GM19099 (cell line): ENCODE results near the gene ASAP2.

Source experiments
- POLR2A ChIP-seq: IDR thresholded peaks from 3 replicates; pipeline ENCODE4 v1.6.1; 2011; ENCODE audit warnings: low read depth; ENCODE audit not compliant: insufficient read length; ENCODE audit errors: extremely low read depth

The ASAP2 gene

DNA sequence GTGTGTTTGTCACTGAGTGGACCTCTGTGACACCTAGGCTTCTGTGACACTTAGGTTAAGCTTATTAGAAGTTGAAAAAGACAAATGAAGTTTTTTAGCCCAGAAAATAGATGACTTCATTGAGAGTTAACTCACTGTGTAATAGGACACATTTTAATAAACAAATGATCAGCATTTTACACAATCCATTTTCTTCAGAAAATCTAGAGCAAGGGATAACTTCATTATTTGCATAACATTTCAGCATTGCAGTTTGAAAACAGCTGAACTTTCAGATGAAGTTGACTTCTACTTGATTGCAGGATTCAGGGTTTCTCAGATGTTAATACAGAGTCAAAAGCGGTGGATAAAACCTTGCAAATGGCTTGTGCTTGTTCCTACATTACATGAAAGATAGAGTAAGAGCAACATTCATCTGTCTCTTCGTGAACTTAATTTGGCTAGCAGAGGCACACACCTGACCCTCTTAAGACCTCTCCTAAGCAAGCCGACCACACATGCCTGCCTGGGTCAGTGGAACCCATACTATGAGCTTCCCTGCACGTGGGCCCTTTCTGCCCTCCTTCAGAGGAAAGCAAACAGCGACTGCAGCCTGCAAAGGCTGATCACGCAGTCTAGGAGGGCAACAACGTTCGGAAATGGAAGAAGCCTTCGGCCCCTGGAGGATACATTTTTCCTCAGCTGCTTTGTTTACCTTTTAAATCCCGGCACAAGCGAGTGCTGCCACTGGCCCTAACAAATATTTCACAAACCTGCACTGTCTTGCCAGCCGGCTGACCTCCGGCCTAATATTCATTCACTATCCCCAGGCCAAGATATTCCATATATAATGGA is 200.1 kb downstream of the ASAP2 start:
- TF ChIP-seq POLR2A, result no peak

DNA sequence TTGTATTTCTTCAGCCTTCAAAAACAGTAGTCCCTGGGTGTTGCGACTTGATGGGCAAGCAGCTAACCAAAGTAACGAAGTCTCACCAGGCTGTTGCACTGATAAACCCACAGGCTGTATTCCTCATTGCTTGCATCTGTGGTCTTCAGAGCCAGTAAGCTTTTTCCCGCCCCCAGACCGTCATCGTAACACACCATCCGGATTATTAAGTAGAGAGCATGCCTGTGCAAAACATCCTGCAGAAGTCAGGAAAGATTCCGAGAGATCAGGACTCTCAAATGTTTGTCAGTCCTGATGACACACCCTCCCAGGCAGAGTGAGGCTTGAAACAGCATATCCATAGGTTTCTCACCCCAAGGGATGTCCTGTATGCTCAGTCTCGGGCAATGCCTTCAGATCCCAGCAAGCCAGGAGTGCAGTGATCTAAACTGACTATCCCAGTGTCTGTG is 200.8 kb downstream of the ASAP2 start:
- no peak for TF ChIP-seq POLR2A

DNA sequence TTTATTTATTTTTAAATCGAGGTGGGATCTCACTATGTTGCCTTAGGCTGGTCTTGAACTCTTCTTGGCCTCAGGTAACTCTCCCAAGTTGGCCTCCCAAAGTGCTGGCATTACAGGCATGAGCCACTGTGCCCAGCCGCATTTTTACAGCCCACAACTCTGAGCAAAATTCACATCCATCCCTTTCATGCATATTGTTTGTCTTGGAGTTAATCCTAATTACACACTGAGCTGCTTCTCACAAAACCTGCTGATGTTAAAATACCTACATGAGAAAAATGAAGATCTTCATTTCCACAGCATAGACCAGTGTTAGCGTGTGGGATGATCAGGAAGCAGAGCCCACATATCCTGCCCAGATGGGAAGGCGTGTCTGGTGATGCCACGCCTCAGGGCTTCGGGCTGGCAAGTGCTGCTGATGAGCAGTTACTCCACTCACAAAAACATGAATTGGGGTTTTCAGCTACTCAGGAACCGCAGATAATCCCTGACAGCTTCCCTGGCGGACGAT is 202.1 kb downstream of the ASAP2 start:
- no peak for TF ChIP-seq POLR2A

DNA sequence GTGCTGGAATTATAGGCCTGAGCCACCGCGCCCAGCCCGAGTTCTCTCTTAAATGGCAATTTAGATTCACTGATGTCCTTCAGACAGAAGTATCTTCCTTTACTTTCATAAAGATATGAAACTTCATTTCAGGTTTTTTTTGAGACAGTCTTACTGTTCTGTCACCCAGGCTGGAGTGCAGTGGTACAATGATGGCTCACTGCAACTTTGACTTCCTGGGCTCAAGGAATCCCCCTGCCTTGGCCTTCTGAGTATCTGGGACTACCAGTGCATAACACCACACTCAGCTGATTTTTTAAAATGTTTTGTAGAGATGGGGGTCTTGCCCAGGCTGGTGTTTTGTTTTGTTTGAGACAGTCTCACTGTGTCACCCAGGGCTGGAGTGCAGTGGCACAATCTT is 203.5 kb downstream of the ASAP2 start:
- TF ChIP-seq POLR2A, result no peak

DNA sequence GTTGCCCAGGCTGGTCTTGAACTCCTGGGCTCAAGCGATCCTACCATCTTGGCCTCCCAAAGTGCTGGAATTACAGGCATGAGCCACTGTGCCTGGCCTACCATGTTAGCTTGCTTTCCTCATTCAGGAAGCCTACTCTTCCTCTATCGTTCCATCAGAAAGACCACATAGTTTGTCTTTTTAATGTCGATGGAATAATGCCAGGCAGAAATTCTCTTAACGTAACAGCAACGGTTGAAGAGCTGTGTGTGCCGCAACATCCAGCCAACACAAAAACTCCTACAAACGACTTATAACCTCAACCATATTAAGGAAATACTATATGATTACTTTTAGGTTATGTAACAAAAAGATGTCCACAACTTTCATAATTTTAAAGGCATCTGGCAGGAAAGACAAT is 206.2 kb downstream of the ASAP2 start:
- TF ChIP-seq POLR2A, result no peak

DNA sequence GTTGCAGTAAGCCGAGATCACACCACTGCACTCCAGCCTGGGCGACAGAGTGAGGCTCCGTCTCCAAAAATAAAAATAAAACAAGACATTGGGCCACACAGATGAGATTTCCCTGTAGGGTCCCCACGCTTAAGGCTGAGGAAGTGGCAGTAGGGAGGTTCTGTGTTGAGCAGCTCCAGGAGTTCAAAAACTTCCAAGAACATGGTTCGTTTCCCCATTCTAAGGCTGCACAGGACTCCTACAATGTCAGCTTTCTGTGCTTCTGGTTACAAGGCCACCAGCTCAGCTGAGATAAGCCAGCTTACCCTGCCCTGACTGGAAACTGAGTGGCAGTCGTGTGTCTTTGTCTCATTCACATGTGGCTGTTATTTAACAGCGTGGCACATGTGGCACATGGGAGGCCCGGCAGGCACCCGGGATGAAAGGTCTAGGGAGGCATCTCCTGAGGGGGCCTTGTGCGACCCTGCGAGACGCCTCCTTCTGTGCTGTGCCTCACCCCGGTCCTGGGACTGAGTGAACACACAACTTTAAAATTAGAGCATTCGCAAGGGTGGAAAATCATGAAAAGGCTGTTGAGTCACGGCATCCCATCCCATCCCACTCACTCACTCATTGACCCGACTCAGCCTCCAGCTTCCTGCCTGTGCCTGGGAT is 209.0 kb downstream of the ASAP2 start:
- no peak for TF ChIP-seq POLR2A

DNA sequence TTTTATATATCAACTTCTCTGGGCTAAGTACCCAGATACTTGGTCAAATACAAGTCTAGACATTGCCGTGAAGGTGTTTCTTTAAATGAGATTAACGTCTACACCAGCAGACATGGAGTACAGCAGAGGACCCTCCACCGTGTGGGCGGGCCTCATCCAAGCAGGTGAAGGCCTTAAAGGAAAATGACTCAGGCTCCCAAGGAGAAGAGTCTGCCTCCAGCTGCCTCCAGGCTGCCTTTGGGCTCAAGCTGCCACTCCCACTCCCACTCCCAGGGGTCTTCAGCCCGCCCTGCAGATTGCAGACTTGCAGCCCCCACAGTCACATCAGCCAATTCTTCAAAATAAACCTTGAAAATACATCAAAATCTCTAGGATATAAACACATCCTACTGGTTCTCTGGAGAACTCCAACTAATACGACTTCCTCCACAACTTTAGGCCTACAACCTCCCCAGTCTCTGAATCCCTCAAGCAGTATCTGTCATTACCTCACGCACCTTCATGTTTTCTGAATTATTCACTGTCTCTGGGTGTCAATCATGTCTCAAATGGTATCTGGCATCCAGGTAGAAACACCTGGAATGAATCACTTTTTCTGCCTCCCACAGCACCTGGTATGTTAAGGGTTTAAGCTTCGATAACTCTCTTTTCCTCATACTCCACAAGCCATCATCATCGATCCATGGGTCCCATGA is 209.8 kb downstream of the ASAP2 start:
- no peak for TF ChIP-seq POLR2A

DNA sequence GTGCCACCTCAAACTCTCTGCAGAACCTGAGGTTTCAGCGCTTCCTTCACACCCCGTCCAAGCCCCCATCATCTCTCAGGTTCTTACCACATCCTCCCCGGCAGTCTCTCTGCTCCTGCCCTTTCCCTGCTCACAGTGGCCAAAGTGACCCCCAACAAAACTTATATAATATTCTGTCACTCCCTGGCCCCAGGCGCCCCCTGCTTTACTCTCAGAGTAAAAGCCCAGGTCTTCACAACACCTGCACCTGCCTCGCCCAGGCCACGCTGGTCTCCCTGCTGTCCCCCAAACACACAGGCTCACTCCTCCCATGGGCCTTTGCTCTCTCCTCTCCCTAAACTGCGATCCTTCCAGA is 210.3 kb downstream of the ASAP2 start:
- no peak for TF ChIP-seq POLR2A

DNA sequence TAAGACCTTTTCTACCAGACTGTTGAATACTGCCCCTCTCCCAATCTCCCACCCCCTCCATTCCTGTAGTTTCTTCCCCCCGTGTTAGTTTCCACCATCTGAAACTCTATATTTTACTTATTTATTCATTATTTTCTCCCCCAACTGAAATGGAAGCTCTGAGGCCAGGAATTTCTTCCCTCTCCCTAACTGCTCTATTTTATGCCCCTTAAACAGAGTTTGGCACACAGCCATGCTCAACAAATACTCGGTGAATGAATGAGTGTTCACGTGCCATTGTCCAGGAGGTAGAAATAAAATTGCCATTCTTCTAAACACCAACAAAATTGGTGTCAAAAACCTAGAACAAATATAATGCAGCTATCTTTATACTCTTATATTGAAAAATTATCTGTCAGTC is 211.1 kb downstream of the ASAP2 start:
- TF ChIP-seq POLR2A, result no peak

DNA sequence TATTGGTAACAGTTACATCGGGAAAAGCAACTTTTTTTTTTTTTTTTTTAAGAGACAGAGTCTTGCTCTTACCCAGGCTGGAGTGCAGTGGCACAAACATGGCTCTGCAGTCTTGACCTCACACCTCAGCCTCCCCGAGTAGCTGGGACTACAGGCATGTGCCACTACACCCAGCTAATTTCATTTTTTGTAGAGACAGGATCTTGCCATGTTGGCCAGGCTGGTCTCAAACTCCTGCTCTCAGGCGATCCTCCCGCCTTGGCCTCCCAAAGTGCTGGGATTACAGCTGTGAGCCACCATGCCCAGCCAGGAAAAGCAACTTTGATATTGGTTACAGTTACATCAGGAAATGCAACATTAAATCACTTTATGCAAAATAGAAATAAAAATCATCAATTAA is 212.1 kb downstream of the ASAP2 start:
- TF ChIP-seq POLR2A, result no peak

DNA sequence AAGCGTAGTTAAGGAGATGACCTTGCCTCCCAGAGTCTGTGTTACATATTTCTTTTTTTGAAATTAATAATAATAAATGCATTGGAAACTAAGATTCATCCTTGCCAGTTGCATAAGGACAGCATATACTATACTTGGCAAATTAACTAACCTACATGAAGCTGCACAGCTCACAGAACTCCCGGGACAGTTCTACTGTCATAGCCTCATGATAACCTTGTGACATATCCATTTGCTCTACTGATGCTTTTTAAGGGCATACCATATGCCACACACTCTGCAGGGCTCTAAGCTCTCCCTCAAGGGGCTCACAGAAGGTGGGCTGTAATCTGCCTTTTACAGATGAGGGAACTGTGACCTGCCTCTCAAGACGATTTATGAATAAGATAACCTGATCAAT is 212.9 kb downstream of the ASAP2 start:
- no peak for TF ChIP-seq POLR2A

DNA sequence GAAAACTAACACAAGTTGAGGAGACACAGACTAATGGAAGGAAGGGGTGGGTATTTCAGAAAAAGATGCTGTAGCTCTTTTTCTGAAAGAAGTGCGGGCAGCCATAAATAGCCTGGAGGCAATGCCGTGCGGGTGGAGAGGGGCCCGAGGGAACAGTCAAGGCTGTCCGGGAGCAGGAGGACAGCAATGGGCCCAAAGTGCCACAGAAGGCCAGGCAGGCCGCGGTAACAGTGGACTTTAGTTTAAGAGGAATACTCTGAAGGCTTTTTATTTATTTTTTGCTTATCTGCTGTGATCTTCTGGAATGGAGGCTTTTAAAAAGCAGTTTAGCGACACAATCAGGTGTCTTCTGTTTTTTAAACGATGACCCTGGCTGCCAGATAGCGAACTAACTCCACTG is 213.9 kb downstream of the ASAP2 start:
- no peak for TF ChIP-seq POLR2A

DNA sequence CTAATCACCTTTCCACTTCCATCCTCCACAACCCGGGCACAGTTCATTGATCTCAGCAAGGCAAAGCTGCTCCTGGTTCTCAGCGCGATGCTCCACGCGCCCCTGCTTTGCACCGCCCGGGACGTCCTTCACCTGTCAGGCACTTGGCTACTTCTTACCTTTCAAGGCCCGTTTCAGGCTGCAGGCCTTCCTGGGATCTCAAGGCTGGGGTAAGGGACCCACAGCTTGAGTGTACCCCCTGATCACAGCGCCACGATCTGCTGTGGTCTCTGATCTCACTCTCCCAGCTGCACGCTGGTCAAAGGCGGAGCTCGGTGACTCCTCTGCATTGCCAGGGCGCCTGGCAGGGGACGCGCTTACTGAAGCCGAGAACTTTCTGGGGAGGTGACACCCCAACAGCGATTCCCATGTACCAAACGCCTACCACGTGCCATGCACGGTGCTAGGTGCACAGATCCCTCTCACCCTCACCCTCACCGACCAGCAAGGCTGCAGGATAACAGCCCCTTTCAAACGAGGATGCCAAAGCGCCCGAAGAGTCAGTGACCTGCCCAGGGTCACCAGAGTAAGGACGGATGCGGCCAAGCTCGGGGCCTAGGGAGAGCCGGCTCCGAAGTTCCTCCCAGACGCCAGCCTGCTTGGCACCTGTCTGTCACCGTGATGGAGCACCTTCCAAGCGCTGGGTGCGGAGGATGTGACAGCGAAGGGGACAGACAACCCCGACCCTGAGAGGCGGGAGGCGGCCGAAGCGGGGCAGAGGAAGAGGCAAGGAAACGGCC is 215.9 kb downstream of the ASAP2 start:
- no peak for TF ChIP-seq POLR2A

DNA sequence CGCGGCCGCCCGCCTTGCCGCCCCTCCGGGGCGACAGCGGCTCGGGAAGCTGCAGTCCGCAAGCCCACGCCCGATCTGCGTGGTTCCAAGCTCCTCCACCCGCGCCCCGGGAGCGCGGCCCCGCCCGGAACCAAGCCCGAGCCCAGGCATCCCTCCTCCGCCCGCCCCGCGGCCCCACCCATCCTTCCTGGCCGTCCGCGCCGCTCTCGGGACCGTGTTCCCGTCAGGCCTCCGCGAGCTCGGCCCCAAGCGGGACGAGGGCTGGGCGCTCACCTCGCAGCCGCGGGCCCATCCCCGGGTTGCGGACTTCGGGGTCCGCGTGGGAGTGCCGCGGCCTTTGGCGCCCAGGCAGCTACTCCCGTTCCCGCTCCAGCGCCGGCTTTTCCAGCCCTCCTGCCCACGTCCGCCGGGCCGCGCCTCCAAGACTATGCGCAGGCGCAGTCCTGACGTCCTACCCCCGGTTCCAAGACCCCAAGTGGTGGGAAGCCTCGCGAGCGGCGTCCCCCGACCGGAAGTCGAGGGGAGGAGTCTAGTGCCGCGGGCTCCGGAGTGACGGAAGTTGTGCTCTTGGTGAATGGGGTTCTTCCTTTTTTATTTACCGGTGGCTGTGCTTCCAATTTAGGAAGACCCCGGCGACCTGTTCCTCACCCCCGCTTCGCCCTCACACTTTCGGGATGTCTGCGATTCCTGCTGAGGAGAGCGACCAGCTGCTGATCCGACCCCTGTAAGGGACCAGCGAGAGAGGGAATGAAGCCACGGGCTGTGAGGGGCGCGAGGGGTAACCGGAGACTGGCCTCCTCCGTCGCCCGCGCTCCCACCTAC is 216.7 kb downstream of the ASAP2 start, which contains the start of the genes CPSF3 and ITGB1BP1:
Gene CPSF3, plus strand, starts transcription at position 555 of the 822 bp plus-strand sequence. Its CDS starts 120 bp downstream, at position 675.
Gene ITGB1BP1, minus strand, starts transcription at position 429 of the 822 bp plus-strand sequence. CDS start 4,831 bp downstream, outside the sequence.
- peak; percentile 61 for TF ChIP-seq POLR2A
